CD4-positive, alpha-beta T cell (primary cell): ENCODE measurements around the gene POLR2M. TPM values are rescaled to one million over a fixed set of nuclear protein-coding genes. Genes with fewer than 3 reads are reported as not detected.

ENCODE experiments used
- ATAC-seq: fragments of 200-7000 bp; cut with Tn5 transposase; one replicate; pipeline ENCODE4 v1.10.0; 2022; ENCODE audit warnings: mild to moderate bottlenecking; ENCODE audit not compliant: poor library complexity
- CTCF ChIA-PET: fragments of 350-600 bp; sonication (Branson Sonifier 250); formaldehyde crosslinking; loops from one replicate; lab custom pipeline; 2021; ENCODE audit warnings: antibody characterized with exemption, inconsistent platforms; lab: Charles Lee
- POLR2A ChIA-PET: fragments of 350-600 bp; sonication (Branson Sonifier 250); formaldehyde crosslinking; loops from one replicate; lab custom pipeline; 2021; ENCODE audit warnings: antibody characterized with exemption, inconsistent platforms; lab: Charles Lee
- DNase-seq, 14 experiments: peaks; one replicate each; pipeline ENCODE4 v3.0.0-alpha.2; 2013 to 2020; ENCODE audit warnings: mixed read lengths in 2 of 14
- H3K27ac ChIP-seq, 2 donors: one replicate each; pipeline versions ENCODE4 v1.5.1 to v1.7.0; 2013; ENCODE audit warnings: low read length in 2 of 2, low read depth in 1 of 2, mild to moderate bottlenecking in 1 of 2
- H3K27me3 ChIP-seq, 2 experiments: 1 replicate in 1 of 2; 2 replicates in 1 of 2; pipeline versions ENCODE4 v1.6.1 to v1.7.0; 2013; ENCODE audit warnings: low read length in 2 of 2, control low read depth in 1 of 2, mild to moderate bottlenecking in 1 of 2, moderate library complexity in 1 of 2; ENCODE audit not compliant: insufficient read depth in 2 of 2, control insufficient read depth in 1 of 2
- H3K36me3 ChIP-seq: one replicate; pipeline ENCODE4 v1.6.1; 2013; ENCODE audit warnings: low read length, control low read depth; ENCODE audit not compliant: insufficient read depth
- H3K4me1 ChIP-seq: one replicate; pipeline ENCODE4 v1.6.1; 2013; ENCODE audit warnings: low read length, control low read depth; ENCODE audit not compliant: insufficient read depth
- H3K4me3 ChIP-seq: one replicate; pipeline ENCODE4 v1.5.1; 2013; ENCODE audit warnings: mild to moderate bottlenecking, low read length, moderate library complexity
- H3K9me3 ChIP-seq, 2 experiments: 1 replicate in 1 of 2; 2 replicates in 1 of 2; pipeline versions ENCODE4 v1.6.1 to v1.7.0; 2013; ENCODE audit warnings: low read length in 2 of 2, mild to moderate bottlenecking in 2 of 2, control low read depth in 1 of 2, moderate library complexity in 1 of 2; ENCODE audit not compliant: control insufficient read depth in 1 of 2, insufficient read depth in 1 of 2
- H3K27ac Mint-ChIP-seq: one replicate; pipeline ENCODE4 v1.8.0; 2020; ENCODE audit warnings: mixed read lengths
- H3K27me3 Mint-ChIP-seq: one replicate; pipeline ENCODE4 v1.8.0; 2021; ENCODE audit warnings: mixed read lengths
- H3K36me3 Mint-ChIP-seq: one replicate; pipeline ENCODE4 v1.8.0; 2021; ENCODE audit warnings: low read depth, mixed read lengths
- H3K4me1 Mint-ChIP-seq: one replicate; pipeline ENCODE4 v1.8.0; 2021; ENCODE audit warnings: low read depth, mixed read lengths
- H3K4me3 Mint-ChIP-seq: one replicate; pipeline ENCODE4 v1.8.0; 2020; ENCODE audit warnings: mild to moderate bottlenecking, mixed read lengths
- H3K9me3 Mint-ChIP-seq: one replicate; pipeline ENCODE4 v1.8.0; 2020; ENCODE audit warnings: mixed read lengths
- intact Hi-C, 2 experiments: fragments of 100-400 bp; cut with DNase I in 1 of 2; cut with micrococcal nuclease in 1 of 2; formaldehyde crosslinking; loops; one replicate each; pipeline versions ENCODE4 v1.15.1 to v1.9.0; 2023 to 2025; cut with DNase I, micrococcal nuclease
- total RNA-seq, 174 experiments: library from RNA in 2 of 174; stranded (reverse) in 2 of 174; gene quantifications; one replicate each; pipeline ENCODE4 v1.2.3 and lab custom pipeline; 2021 to 2026
- TF ChIP-seq, protein P1 (sequence below): fragments of 200-600 bp; IDR thresholded peaks from one replicate; pipeline ENCODE4 v1.8.0; 2022; ENCODE audit warnings: antibody characterized with exemption, mild to moderate bottlenecking

POLR2M gene
- total RNA-seq, 2 experiments from 2014 or later, result 88.5 to 109 TPM

DNA sequence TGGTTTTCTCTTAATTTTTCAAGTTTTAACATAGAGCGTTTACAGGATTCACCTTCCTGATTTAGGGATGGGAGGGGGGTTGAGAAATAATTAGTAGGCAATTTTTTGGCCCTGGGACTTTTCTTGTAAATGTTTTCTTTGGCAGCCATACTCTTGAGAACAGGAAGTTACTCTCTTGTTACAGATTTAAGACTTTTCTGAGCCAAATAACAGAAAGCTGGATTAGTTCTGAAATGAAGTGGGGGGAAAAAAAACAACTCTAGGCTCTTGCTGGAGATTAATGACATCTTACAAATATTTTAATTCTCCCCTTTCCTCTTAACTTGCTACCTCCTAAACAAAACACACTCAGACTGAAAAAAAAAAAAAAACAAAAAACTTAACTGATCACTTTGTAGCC lies 13.8 kb upstream of the POLR2M start:
- Histone ChIP-seq H3K27me3 (no peaks in the 10 kb centered on the region), H3K9me3 (no peaks in the 10 kb centered on the region), H3K4me3 (no peak overlapping the region), H3K27ac (no peak overlapping the region), H3K4me1 (no peaks in the 10 kb centered on the region), H3K36me3 (no peaks in the 10 kb centered on the region)
- Mint-ChIP-seq H3K36me3 (no peaks in the 10 kb centered on the region), H3K4me3 (no peak overlapping the region), H3K4me1 (no peaks in the 10 kb centered on the region), H3K9me3 (no peaks in the 10 kb centered on the region), H3K27ac (no peak overlapping the region), H3K27me3 (peaks cover 12% of the 10 kb centered on the region)
- DNase-seq (no peak), ATAC-seq (no peak)
- POLR2A ChIA-PET, result interaction anchor here (0.6 kb wide), 1 partner anchor 55 kb away, joined by 3 read pairs; no protein-coding TSS in a partner anchor
- TF ChIP-seq, protein P1, sequence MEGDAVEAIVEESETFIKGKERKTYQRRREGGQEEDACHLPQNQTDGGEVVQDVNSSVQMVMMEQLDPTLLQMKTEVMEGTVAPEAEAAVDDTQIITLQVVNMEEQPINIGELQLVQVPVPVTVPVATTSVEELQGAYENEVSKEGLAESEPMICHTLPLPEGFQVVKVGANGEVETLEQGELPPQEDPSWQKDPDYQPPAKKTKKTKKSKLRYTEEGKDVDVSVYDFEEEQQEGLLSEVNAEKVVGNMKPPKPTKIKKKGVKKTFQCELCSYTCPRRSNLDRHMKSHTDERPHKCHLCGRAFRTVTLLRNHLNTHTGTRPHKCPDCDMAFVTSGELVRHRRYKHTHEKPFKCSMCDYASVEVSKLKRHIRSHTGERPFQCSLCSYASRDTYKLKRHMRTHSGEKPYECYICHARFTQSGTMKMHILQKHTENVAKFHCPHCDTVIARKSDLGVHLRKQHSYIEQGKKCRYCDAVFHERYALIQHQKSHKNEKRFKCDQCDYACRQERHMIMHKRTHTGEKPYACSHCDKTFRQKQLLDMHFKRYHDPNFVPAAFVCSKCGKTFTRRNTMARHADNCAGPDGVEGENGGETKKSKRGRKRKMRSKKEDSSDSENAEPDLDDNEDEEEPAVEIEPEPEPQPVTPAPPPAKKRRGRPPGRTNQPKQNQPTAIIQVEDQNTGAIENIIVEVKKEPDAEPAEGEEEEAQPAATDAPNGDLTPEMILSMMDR, result no peak
- intact Hi-C loops, result no loop called here
- CTCF ChIA-PET, result interaction anchor here (0.7 kb wide), 1 partner anchor 11 kb away, joined by 4 read pairs; no protein-coding TSS in a partner anchor

DNA sequence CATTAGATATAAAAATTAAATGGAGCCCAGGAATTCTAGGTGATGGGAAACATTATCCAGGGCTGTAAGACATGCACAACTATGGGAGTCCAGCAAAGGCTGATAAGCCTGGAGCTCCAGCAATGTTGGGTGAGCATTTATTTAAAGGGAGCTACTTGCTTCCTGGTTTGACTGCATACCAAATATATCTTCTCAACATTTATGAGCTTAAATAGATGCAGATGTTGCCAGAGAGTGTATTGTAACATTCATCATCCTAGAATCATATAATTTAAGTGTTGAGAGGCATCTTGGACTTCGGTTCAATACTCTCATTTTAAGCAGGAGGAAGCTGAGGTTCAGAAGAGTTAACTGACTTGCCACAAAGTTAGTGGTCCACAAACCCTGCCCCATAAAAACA lies 12.2 kb upstream of the POLR2M start:
- CTCF ChIA-PET, result no interaction called here

DNA sequence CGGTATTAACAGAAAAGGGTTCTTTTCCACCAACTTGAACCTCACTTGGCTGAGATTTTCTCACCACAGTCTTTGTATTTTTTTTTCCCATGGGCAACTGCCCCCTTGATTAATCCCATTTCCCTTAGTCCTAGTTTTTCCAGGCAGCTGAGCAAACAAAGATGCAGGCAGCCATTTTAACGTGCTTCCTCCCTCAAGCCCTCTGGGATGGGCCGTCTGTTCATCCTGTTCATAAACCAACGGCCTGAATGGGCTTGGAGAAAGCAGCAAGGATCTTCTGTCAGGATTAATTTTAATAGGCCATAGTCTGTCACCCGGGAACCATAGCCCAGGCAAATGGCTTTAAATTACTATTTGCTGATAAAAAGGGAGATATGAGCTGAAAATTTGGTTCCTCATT lies 10.4 kb upstream of the POLR2M start:
- intact Hi-C loops, result no loop called here
- no peak for ATAC-seq
- H3K4me1 Mint-ChIP-seq, result no peaks in the 10 kb centered on the region
- H3K36me3 Mint-ChIP-seq, result no peaks in the 10 kb centered on the region
- peaks cover 22% of the 10 kb centered on the region for H3K27me3 Mint-ChIP-seq
- Histone ChIP-seq H3K4me1 (no peaks in the 10 kb centered on the region), H3K36me3 (no peaks in the 10 kb centered on the region), H3K27me3 (no peaks in the 10 kb centered on the region), H3K27ac (no peak overlapping the region), H3K4me3 (no peak overlapping the region), H3K9me3 (no peaks in the 10 kb centered on the region)
- DNase-seq, result no peak
- CTCF ChIA-PET, result no interaction called here
- H3K9me3 Mint-ChIP-seq, result no peaks in the 10 kb centered on the region
- POLR2A ChIA-PET, result no interaction called here
- H3K27ac Mint-ChIP-seq, result no peak overlapping the region
- TF ChIP-seq, protein P1, result no peak
- H3K4me3 Mint-ChIP-seq, result no peak overlapping the region

More for the DNA sequence above, 12.2 kb upstream of the POLR2M start:
- no peaks in the 10 kb centered on the region for H3K36me3 ChIP-seq
- TF ChIP-seq, protein P1, result no peak
- Mint-ChIP-seq H3K4me1 (no peaks in the 10 kb centered on the region), H3K27me3 (peaks cover 18% of the 10 kb centered on the region), H3K4me3 (no peak overlapping the region), H3K9me3 (no peaks in the 10 kb centered on the region), H3K27ac (no peak overlapping the region), H3K36me3 (no peaks in the 10 kb centered on the region)
- no peaks in the 10 kb centered on the region for H3K9me3 ChIP-seq
- intact Hi-C loops, result no loop called here
- no peaks in the 10 kb centered on the region for H3K4me1 ChIP-seq
- POLR2A ChIA-PET, result no interaction called here
- no peak overlapping the region for H3K27ac ChIP-seq
- no peaks in the 10 kb centered on the region for H3K27me3 ChIP-seq
- ATAC-seq (no peak), DNase-seq (no peak)
- H3K4me3 ChIP-seq, result no peak overlapping the region
